WTC11 (cell line): ENCODE results near the gene GTF2H3. TPM values are rescaled to one million over a fixed set of nuclear protein-coding genes. Genes with fewer than 3 reads are reported as not detected.
A peak's percentile ranks its signal among the peaks of the same experiment; 100 is the strongest.

Source experiments
- CREB1 ChIP-seq: sonication (generic); formaldehyde crosslinking; IDR thresholded peaks from 2 replicates; pipeline ENCODE4 v1.8.0; 2023; ENCODE audit warnings: mild to moderate bottlenecking, missing genetic modification reagents
- CREM ChIP-seq: sonication (generic); formaldehyde crosslinking; IDR thresholded peaks from 2 replicates; pipeline ENCODE4 v1.8.1; 2022; ENCODE audit warnings: mild to moderate bottlenecking, missing genetic modification reagents, moderate library complexity
- ELF4 ChIP-seq: sonication (generic); formaldehyde crosslinking; IDR thresholded peaks from 2 replicates; pipeline ENCODE4 v1.8.1; 2022; ENCODE audit warnings: low read depth, mild to moderate bottlenecking, moderate library complexity, missing genetic modification reagents
- GTF2I ChIP-seq: fragments of 250-450 bp; sonication (Bioruptor Pico); conservative IDR thresholded peaks from 2 replicates; pipeline ENCODE4 v1.4.0; 2021; ENCODE audit warnings: mild to moderate bottlenecking
- HMGA2 ChIP-seq: fragments of 250-450 bp; sonication (Bioruptor Pico); IDR thresholded peaks from 2 replicates; pipeline ENCODE4 v1.4.0; 2021; ENCODE audit warnings: mild to moderate bottlenecking, moderate library complexity
- IRF2 ChIP-seq: sonication (generic); formaldehyde crosslinking; IDR thresholded peaks from 2 replicates; pipeline ENCODE4 v1.8.0; 2022; ENCODE audit warnings: low read depth, missing genetic modification reagents, borderline replicate concordance
- MXD4 ChIP-seq: fragments of 250-450 bp; sonication (Bioruptor Pico); IDR thresholded peaks from 2 replicates; pipeline ENCODE4 v1.8.0; 2021; ENCODE audit warnings: mild to moderate bottlenecking, moderate library complexity, borderline replicate concordance
- NFE2L1 ChIP-seq: sonication (generic); formaldehyde crosslinking; IDR thresholded peaks from 2 replicates; pipeline ENCODE4 v1.8.1; 2023; ENCODE audit warnings: missing genetic modification reagents
- SMAD3 ChIP-seq: sonication (generic); formaldehyde crosslinking; IDR thresholded peaks from 2 replicates; pipeline ENCODE4 v1.8.0; 2022; ENCODE audit warnings: missing genetic modification reagents, mild to moderate bottlenecking, borderline replicate concordance
- SMAD4 ChIP-seq: sonication (generic); formaldehyde crosslinking; IDR thresholded peaks from 2 replicates; pipeline ENCODE4 v1.8.0; 2022; ENCODE audit warnings: mild to moderate bottlenecking, missing genetic modification reagents
- SOX15 ChIP-seq: fragments of 250-450 bp; sonication (Bioruptor Pico); IDR thresholded peaks from 2 replicates; pipeline ENCODE4 v1.9.0; 2021; ENCODE audit warnings: mild to moderate bottlenecking
- ZBTB21 ChIP-seq: sonication (generic); formaldehyde crosslinking; IDR thresholded peaks from 2 replicates; pipeline ENCODE4 v1.8.1; 2023; ENCODE audit warnings: mild to moderate bottlenecking, missing genetic modification reagents, borderline replicate concordance
- ZNF121 ChIP-seq: sonication (generic); formaldehyde crosslinking; IDR thresholded peaks from 2 replicates; pipeline ENCODE4 v1.8.0; 2023; ENCODE audit warnings: missing genetic modification reagents
- ZNF317 ChIP-seq: sonication (generic); formaldehyde crosslinking; IDR thresholded peaks from 2 replicates; pipeline ENCODE4 v1.8.1; 2023; ENCODE audit warnings: low read depth, mild to moderate bottlenecking, moderate library complexity, missing genetic modification reagents, borderline replicate concordance
- total RNA-seq: library from RNA; stranded (reverse); gene quantifications from 3 replicates; pipeline ENCODE4 v1.2.3, GENCODE V29; 2021
- TF ChIP-seq, protein P1 (sequence below): sonication (generic); formaldehyde crosslinking; IDR thresholded peaks from 2 replicates; pipeline ENCODE4 v1.8.0; 2023; ENCODE audit warnings: mild to moderate bottlenecking, missing genetic modification reagents
- TF ChIP-seq, protein P2 (sequence below): sonication (generic); formaldehyde crosslinking; IDR thresholded peaks from 2 replicates; pipeline ENCODE4 v1.8.1; 2022; ENCODE audit warnings: missing genetic modification reagents, borderline replicate concordance
- TF ChIP-seq, protein P3 (sequence below): sonication (generic); formaldehyde crosslinking; IDR thresholded peaks from 2 replicates; pipeline ENCODE4 v1.8.0; 2022; ENCODE audit warnings: mild to moderate bottlenecking, missing genetic modification reagents
- TF ChIP-seq, protein P4 (sequence below): fragments of 250-450 bp; sonication (Bioruptor Pico); IDR thresholded peaks from 2 replicates; pipeline ENCODE4 v1.8.0; 2021; ENCODE audit warnings: mild to moderate bottlenecking
- TF ChIP-seq, protein P5 (sequence below): sonication (generic); formaldehyde crosslinking; IDR thresholded peaks from 2 replicates; pipeline ENCODE4 v1.8.1; 2022; ENCODE audit warnings: low read depth, missing genetic modification reagents, borderline replicate concordance
- TF ChIP-seq, protein P6 (sequence below): sonication (generic); formaldehyde crosslinking; IDR thresholded peaks from 2 replicates; pipeline ENCODE4 v1.8.0; 2022; ENCODE audit warnings: mild to moderate bottlenecking, missing genetic modification reagents
- TF ChIP-seq, protein P7 (sequence below): sonication (generic); formaldehyde crosslinking; IDR thresholded peaks from 2 replicates; pipeline ENCODE4 v1.8.1; 2023; ENCODE audit warnings: mild to moderate bottlenecking, moderate library complexity, missing genetic modification reagents
- TF ChIP-seq, protein P8 (sequence below): sonication (generic); formaldehyde crosslinking; IDR thresholded peaks from 2 replicates; pipeline ENCODE4 v1.8.0; 2022; ENCODE audit warnings: mild to moderate bottlenecking, missing genetic modification reagents
- TF ChIP-seq, protein P9 (sequence below): fragments of 250-450 bp; sonication (Bioruptor Pico); IDR thresholded peaks from 2 replicates; pipeline ENCODE4 v1.9.0; 2021; ENCODE audit warnings: mild to moderate bottlenecking, borderline replicate concordance

Gene GTF2H3
- total RNA-seq, 1 experiment from 2014 or later = 31.6 TPM

DNA sequence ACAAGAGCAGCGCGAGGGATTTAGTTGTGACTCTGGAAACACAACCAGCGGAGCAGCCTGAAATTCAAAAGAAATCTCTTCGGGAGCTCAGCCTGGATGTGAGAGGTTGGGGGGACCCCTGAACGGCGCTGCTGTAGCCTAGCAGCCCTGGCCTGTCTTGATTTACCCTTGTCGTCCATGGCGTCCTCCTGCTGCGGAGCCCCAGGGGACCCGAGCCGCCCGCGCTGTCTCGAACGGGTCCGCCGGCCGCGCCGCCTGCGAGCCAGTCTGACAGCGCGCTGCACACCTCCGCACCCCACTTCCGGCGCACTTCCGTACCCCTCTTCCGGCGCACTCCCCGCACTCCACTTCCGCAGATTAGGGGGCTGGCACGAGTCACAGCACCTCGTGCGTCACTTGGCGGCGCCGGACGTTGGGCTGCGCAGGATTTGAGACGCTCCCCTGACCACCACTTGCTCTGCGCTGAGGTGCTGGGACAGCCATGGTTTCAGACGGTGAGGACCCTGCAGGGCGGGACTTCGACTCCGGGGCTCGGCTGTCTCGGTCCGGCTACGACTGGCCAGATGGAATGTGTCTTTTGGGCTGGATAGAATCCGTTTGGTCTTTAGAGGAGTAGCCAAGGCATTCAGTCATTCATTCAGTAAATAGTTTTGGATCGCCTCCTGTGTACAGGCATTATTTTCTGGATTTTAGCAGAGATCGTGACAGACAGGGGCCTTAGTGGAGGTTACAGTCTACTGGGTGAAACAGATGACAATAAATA lies at the start of gene GTF2H3, which contains the start of gene EIF2B1 (continued):
- TF ChIP-seq, protein P1, sequence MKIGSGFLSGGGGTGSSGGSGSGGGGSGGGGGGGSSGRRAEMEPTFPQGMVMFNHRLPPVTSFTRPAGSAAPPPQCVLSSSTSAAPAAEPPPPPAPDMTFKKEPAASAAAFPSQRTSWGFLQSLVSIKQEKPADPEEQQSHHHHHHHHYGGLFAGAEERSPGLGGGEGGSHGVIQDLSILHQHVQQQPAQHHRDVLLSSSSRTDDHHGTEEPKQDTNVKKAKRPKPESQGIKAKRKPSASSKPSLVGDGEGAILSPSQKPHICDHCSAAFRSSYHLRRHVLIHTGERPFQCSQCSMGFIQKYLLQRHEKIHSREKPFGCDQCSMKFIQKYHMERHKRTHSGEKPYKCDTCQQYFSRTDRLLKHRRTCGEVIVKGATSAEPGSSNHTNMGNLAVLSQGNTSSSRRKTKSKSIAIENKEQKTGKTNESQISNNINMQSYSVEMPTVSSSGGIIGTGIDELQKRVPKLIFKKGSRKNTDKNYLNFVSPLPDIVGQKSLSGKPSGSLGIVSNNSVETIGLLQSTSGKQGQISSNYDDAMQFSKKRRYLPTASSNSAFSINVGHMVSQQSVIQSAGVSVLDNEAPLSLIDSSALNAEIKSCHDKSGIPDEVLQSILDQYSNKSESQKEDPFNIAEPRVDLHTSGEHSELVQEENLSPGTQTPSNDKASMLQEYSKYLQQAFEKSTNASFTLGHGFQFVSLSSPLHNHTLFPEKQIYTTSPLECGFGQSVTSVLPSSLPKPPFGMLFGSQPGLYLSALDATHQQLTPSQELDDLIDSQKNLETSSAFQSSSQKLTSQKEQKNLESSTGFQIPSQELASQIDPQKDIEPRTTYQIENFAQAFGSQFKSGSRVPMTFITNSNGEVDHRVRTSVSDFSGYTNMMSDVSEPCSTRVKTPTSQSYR (CRISPR knock-in tag) = no peak
- no peak for TF ChIP-seq SMAD4
- TF ChIP-seq, protein P2, sequence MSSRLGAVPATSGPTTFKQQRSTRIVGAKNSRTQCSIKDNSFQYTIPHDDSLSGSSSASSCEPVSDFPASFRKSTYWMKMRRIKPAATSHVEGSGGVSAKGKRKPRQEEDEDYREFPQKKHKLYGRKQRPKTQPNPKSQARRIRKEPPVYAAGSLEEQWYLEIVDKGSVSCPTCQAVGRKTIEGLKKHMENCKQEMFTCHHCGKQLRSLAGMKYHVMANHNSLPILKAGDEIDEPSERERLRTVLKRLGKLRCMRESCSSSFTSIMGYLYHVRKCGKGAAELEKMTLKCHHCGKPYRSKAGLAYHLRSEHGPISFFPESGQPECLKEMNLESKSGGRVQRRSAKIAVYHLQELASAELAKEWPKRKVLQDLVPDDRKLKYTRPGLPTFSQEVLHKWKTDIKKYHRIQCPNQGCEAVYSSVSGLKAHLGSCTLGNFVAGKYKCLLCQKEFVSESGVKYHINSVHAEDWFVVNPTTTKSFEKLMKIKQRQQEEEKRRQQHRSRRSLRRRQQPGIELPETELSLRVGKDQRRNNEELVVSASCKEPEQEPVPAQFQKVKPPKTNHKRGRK (CRISPR knock-in tag) = no peak
- TF ChIP-seq, protein P3, sequence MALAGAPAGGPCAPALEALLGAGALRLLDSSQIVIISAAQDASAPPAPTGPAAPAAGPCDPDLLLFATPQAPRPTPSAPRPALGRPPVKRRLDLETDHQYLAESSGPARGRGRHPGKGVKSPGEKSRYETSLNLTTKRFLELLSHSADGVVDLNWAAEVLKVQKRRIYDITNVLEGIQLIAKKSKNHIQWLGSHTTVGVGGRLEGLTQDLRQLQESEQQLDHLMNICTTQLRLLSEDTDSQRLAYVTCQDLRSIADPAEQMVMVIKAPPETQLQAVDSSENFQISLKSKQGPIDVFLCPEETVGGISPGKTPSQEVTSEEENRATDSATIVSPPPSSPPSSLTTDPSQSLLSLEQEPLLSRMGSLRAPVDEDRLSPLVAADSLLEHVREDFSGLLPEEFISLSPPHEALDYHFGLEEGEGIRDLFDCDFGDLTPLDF (CRISPR knock-in tag) = no peak
- TF ChIP-seq NFE2L1 (CRISPR knock-in tag) = peak; percentile 85
- TF ChIP-seq CREB1 (CRISPR knock-in tag) = peak; percentile 96
- peak; percentile 67; the same call in 1 of the 2 replicates for TF ChIP-seq SMAD3
- no peak for TF ChIP-seq ZNF317 (CRISPR knock-in tag)
- TF ChIP-seq, protein P4, sequence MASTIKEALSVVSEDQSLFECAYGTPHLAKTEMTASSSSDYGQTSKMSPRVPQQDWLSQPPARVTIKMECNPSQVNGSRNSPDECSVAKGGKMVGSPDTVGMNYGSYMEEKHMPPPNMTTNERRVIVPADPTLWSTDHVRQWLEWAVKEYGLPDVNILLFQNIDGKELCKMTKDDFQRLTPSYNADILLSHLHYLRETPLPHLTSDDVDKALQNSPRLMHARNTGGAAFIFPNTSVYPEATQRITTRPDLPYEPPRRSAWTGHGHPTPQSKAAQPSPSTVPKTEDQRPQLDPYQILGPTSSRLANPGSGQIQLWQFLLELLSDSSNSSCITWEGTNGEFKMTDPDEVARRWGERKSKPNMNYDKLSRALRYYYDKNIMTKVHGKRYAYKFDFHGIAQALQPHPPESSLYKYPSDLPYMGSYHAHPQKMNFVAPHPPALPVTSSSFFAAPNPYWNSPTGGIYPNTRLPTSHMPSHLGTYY = no peak
- peak; percentile 100 for TF ChIP-seq CREM (CRISPR knock-in tag)
- TF ChIP-seq, protein P5, sequence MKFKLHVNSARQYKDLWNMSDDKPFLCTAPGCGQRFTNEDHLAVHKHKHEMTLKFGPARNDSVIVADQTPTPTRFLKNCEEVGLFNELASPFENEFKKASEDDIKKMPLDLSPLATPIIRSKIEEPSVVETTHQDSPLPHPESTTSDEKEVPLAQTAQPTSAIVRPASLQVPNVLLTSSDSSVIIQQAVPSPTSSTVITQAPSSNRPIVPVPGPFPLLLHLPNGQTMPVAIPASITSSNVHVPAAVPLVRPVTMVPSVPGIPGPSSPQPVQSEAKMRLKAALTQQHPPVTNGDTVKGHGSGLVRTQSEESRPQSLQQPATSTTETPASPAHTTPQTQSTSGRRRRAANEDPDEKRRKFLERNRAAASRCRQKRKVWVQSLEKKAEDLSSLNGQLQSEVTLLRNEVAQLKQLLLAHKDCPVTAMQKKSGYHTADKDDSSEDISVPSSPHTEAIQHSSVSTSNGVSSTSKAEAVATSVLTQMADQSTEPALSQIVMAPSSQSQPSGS = no peak
- no peak for TF ChIP-seq ZNF121 (CRISPR knock-in tag)
- TF ChIP-seq, protein P6, sequence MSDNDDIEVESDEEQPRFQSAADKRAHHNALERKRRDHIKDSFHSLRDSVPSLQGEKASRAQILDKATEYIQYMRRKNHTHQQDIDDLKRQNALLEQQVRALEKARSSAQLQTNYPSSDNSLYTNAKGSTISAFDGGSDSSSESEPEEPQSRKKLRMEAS (CRISPR knock-in tag) = peak; percentile 96
- TF ChIP-seq, protein P7, sequence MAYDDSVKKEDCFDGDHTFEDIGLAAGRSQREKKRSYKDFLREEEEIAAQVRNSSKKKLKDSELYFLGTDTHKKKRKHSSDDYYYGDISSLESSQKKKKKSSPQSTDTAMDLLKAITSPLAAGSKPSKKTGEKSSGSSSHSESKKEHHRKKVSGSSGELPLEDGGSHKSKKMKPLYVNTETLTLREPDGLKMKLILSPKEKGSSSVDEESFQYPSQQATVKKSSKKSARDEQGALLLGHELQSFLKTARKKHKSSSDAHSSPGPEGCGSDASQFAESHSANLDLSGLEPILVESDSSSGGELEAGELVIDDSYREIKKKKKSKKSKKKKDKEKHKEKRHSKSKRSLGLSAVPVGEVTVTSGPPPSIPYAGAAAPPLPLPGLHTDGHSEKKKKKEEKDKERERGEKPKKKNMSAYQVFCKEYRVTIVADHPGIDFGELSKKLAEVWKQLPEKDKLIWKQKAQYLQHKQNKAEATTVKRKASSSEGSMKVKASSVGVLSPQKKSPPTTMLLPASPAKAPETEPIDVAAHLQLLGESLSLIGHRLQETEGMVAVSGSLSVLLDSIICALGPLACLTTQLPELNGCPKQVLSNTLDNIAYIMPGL (CRISPR knock-in tag) = no peak; the same call in 1 of the 2 replicates
- TF ChIP-seq SOX15 (CRISPR knock-in tag) = no peak
- no peak for TF ChIP-seq HMGA2 (CRISPR knock-in tag)
- no peak for TF ChIP-seq GTF2I (CRISPR knock-in tag)
- TF ChIP-seq, protein P8, sequence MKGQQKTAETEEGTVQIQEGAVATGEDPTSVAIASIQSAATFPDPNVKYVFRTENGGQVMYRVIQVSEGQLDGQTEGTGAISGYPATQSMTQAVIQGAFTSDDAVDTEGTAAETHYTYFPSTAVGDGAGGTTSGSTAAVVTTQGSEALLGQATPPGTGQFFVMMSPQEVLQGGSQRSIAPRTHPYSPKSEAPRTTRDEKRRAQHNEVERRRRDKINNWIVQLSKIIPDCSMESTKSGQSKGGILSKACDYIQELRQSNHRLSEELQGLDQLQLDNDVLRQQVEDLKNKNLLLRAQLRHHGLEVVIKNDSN (CRISPR knock-in tag) = peak; percentile 61; the same call in 1 of the 2 replicates
- TF ChIP-seq, protein P9, sequence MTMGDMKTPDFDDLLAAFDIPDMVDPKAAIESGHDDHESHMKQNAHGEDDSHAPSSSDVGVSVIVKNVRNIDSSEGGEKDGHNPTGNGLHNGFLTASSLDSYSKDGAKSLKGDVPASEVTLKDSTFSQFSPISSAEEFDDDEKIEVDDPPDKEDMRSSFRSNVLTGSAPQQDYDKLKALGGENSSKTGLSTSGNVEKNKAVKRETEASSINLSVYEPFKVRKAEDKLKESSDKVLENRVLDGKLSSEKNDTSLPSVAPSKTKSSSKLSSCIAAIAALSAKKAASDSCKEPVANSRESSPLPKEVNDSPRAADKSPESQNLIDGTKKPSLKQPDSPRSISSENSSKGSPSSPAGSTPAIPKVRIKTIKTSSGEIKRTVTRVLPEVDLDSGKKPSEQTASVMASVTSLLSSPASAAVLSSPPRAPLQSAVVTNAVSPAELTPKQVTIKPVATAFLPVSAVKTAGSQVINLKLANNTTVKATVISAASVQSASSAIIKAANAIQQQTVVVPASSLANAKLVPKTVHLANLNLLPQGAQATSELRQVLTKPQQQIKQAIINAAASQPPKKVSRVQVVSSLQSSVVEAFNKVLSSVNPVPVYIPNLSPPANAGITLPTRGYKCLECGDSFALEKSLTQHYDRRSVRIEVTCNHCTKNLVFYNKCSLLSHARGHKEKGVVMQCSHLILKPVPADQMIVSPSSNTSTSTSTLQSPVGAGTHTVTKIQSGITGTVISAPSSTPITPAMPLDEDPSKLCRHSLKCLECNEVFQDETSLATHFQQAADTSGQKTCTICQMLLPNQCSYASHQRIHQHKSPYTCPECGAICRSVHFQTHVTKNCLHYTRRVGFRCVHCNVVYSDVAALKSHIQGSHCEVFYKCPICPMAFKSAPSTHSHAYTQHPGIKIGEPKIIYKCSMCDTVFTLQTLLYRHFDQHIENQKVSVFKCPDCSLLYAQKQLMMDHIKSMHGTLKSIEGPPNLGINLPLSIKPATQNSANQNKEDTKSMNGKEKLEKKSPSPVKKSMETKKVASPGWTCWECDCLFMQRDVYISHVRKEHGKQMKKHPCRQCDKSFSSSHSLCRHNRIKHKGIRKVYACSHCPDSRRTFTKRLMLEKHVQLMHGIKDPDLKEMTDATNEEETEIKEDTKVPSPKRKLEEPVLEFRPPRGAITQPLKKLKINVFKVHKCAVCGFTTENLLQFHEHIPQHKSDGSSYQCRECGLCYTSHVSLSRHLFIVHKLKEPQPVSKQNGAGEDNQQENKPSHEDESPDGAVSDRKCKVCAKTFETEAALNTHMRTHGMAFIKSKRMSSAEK (CRISPR knock-in tag) = no peak
- no peak for TF ChIP-seq ELF4 (CRISPR knock-in tag)
- no peak for TF ChIP-seq MXD4
- TF ChIP-seq IRF2 (CRISPR knock-in tag) = 0 out of 2 replicates have a peak, but pooled peaks have one; percentile 29
- peak; percentile 88; the same call in 1 of the 2 replicates for TF ChIP-seq ZBTB21 (CRISPR knock-in tag)
